Measurements from ENCODE around the gene KIAA1217. TPM values are rescaled to one million over a fixed set of nuclear protein-coding genes. Genes with fewer than 3 reads are reported as not detected.
"Not testable (repeated sequence)": the region's sequence is repeated elsewhere in the genome, so short reads cannot be mapped to it uniquely, and the experiment has no call there.

KIAA1217 gene
- polyA plus RNA-seq, 3 donors, result 86.2 to 112 (median 93.4) TPM

- DNase-seq (ENCODE audit: extremely low read depth in 1 of 11, low read depth in 9 of 11, low spot score in 4 of 11), result no peak
Observed at GRCh38 chr10:24307696-24308485, 99.0 kb downstream of the KIAA1217 start.

- no peak for DNase-seq (ENCODE audit: extremely low read depth in 1 of 11, low read depth in 9 of 11, low spot score in 4 of 11)
Observed at GRCh38 chr10:24310104-24310503, 101.2 kb downstream of the KIAA1217 start.

GRCh38 chr10:24311888-24312287 is 103.0 kb downstream of the KIAA1217 start:
- DNase-seq (ENCODE audit: extremely low read depth in 1 of 11, low read depth in 9 of 11, low spot score in 4 of 11), result no peak

GRCh38 chr10:24313283-24313682 is 104.3 kb downstream of the KIAA1217 start:
- no peak for DNase-seq (ENCODE audit: extremely low read depth in 1 of 11, low read depth in 9 of 11, low spot score in 4 of 11)

GRCh38 chr10:24315211-24315610 is 106.3 kb downstream of the KIAA1217 start:
- no peak for DNase-seq (ENCODE audit: extremely low read depth in 1 of 11, low read depth in 9 of 11, low spot score in 4 of 11)

GRCh38 chr10:24318517-24318916 is 109.6 kb downstream of the KIAA1217 start:
- no peak for DNase-seq (ENCODE audit: extremely low read depth in 1 of 11, low read depth in 9 of 11, low spot score in 4 of 11)

GRCh38 chr10:24320373-24320772 is 111.4 kb downstream of the KIAA1217 start:
- DNase-seq (ENCODE audit: extremely low read depth in 1 of 11, low read depth in 9 of 11, low spot score in 4 of 11), result no peak

- no peak for DNase-seq (ENCODE audit: extremely low read depth in 1 of 11, low read depth in 9 of 11, low spot score in 4 of 11)
Observed at GRCh38 chr10:24324651-24325050, 115.7 kb downstream of the KIAA1217 start.

GRCh38 chr10:24331457-24331856 is 122.5 kb downstream of the KIAA1217 start:
- DNase-seq (ENCODE audit: extremely low read depth in 1 of 11, low read depth in 9 of 11, low spot score in 4 of 11), result peak in 1 of 11 donors; percentile 34

GRCh38 chr10:24333736-24334135 is 124.8 kb downstream of the KIAA1217 start:
- no peak for DNase-seq (ENCODE audit: extremely low read depth in 1 of 11, low read depth in 9 of 11, low spot score in 4 of 11)

- no peak for DNase-seq (ENCODE audit: extremely low read depth in 1 of 11, low read depth in 9 of 11, low spot score in 4 of 11)
Observed at GRCh38 chr10:24334279-24334939, 125.5 kb downstream of the KIAA1217 start.

- not testable (repeated sequence) for DNase-seq (ENCODE audit: extremely low read depth in 1 of 11, low read depth in 9 of 11, low spot score in 4 of 11)
Observed at GRCh38 chr10:24337723-24338122, 128.8 kb downstream of the KIAA1217 start.

GRCh38 chr10:24339387-24339786 is 130.4 kb downstream of the KIAA1217 start:
- no peak for DNase-seq (ENCODE audit: extremely low read depth in 1 of 11, low read depth in 9 of 11, low spot score in 4 of 11)

- no peak for DNase-seq (ENCODE audit: extremely low read depth in 1 of 11, low read depth in 9 of 11, low spot score in 4 of 11)
Observed at GRCh38 chr10:24340446-24340845, 131.5 kb downstream of the KIAA1217 start.

GRCh38 chr10:24340883-24341282 is 131.9 kb downstream of the KIAA1217 start:
- DNase-seq (ENCODE audit: extremely low read depth in 1 of 11, low read depth in 9 of 11, low spot score in 4 of 11), result no peak

GRCh38 chr10:24341371-24341770 is 132.4 kb downstream of the KIAA1217 start:
- no peak for DNase-seq (ENCODE audit: extremely low read depth in 1 of 11, low read depth in 9 of 11, low spot score in 4 of 11)

GRCh38 chr10:24341897-24342296 is 133.0 kb downstream of the KIAA1217 start:
- no peak for DNase-seq (ENCODE audit: extremely low read depth in 1 of 11, low read depth in 9 of 11, low spot score in 4 of 11)

- DNase-seq (ENCODE audit: extremely low read depth in 1 of 11, low read depth in 9 of 11, low spot score in 4 of 11), result no peak
Observed at GRCh38 chr10:24343686-24344085, 134.7 kb downstream of the KIAA1217 start.

- DNase-seq (ENCODE audit: extremely low read depth in 1 of 11, low read depth in 9 of 11, low spot score in 4 of 11), result peak in 1 of 11 donors; percentile 24
Observed at GRCh38 chr10:24344279-24344678, 135.3 kb downstream of the KIAA1217 start.

GRCh38 chr10:24344695-24345463 is 135.9 kb downstream of the KIAA1217 start:
- DNase-seq (ENCODE audit: extremely low read depth in 1 of 11, low read depth in 9 of 11, low spot score in 4 of 11), result no peak

Measured in renal cortex interstitium (tissue), 11 donors.